ENCODE data around the gene STRN3.
"Not testable (repeated sequence)": the region's sequence is repeated elsewhere in the genome, so short reads cannot be mapped to it uniquely, and the experiment has no call there.

STRN3 gene, protein sequence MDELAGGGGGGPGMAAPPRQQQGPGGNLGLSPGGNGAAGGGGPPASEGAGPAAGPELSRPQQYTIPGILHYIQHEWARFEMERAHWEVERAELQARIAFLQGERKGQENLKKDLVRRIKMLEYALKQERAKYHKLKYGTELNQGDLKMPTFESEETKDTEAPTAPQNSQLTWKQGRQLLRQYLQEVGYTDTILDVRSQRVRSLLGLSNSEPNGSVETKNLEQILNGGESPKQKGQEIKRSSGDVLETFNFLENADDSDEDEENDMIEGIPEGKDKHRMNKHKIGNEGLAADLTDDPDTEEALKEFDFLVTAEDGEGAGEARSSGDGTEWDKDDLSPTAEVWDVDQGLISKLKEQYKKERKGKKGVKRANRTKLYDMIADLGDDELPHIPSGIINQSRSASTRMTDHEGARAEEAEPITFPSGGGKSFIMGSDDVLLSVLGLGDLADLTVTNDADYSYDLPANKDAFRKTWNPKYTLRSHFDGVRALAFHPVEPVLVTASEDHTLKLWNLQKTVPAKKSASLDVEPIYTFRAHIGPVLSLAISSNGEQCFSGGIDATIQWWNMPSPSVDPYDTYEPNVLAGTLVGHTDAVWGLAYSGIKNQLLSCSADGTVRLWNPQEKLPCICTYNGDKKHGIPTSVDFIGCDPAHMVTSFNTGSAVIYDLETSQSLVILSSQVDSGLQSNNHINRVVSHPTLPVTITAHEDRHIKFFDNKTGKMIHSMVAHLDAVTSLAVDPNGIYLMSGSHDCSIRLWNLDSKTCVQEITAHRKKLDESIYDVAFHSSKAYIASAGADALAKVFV

DNA sequence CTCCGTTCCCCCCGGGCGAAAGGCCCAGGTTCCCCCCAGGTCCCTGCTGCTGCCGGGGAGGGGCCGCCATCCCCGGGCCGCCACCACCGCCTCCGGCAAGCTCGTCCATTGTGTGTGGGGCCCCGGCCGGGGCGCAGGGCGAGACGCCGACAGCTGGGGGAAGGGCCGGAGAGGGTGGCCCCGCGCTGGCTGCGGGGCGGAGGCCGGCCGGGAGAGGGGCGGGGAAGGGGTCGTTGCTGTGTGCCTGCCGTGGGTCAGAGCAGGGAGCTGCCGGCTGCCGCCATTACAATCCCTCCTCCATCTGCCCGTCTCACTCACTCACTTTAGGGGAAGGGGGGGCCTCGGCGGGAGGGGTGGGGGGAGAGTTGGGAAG is at the start of gene STRN3:
Gene STRN3, minus strand, starts transcription at position 303 of the 373 bp plus-strand sequence. Its CDS starts 194 bp downstream, at position 109.
- DNase-seq, result no peak

- no peak for DNase-seq
Measured at GRCh38 chr14:31075144-31075543, 49.0 kb upstream of the STRN3 start.

DNA sequence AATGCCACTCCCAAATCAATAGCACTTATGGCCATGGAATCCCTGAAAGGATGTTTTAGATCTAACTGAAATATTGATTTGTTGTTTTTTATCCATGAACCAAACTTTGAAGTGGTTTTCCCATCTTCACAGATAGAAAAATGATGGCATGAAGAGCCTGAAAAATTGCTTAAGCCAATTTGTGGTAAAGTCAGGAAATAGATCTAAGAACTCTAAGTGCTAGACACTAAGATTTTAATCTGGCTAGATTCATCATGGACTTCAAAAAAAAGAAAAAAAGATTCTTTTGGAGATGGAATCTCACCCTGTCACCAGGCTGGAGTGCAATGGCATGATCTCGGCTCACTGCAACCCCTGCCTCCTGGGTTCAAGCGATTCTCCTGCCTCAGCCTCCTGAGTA is 45.0 kb upstream of the STRN3 start:
- DNase-seq, result no peak

GRCh38 chr14:31070431-31070830 is 44.3 kb upstream of the STRN3 start:
- DNase-seq, result no peak

- DNase-seq, result no peak
Measured at GRCh38 chr14:31069343-31069742, 43.2 kb upstream of the STRN3 start.

DNA sequence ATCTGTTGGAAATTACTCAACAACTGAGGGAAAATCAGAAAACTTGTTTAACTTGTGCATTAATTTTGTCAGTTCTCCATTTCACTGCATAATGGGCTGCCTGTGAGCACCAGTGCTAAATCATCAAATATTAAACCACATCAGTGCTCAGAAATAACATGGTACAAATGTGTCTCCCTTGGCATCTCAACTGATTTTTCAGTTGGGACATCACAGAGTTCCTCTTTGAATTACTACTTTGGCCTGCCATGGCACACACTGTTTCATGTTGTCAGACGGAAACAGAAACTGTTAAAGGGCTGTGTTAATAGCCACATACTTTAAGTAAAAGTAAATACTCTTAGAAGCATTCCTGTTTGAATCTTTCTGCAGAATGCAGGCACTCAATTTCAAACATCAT is 42.1 kb upstream of the STRN3 start:
- no peak for DNase-seq

GRCh38 chr14:31062908-31063307 is 36.7 kb upstream of the STRN3 start:
- not testable (repeated sequence) for DNase-seq

GRCh38 chr14:31060253-31060875 is 34.2 kb upstream of the STRN3 start:
- no peak for DNase-seq

DNA sequence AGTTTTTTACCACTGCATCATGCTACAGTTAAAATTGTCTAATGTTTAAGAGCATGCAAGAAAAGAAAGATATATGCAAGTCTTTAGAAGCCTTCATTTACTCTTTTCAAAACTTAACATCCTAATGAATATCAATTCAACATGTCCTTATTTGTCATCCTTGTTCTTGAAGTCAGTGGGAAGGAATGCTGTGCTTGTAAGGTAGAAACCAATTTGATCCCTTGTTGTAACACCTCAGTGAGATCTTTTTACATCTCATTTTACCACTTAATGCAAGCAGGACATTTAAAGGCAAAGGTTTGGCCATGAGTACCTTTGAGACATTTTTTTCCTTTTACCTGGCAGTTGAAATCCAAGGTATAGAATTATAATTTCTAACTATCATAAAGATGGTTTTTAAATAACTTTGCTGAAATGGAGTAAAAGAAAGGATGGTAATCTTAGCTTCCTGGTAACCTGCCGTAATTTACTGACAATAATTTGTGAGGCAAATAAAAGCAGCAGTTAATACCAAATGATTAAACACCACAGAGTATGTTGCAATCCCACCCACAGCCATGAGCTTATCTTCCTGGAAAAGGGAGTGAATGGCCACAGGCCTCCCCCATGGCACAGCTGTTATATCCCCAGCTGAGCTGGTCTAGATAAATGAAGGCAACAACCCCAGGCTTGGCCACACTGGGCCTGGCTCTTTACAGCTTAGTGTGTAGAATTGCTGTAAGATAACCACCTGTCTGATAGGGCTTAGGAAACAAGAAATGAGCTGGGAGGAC is 33.2 kb upstream of the STRN3 start:
- no peak for DNase-seq

GRCh38 chr14:31057701-31058364 is 31.7 kb upstream of the STRN3 start:
- no peak for DNase-seq

- DNase-seq, result no peak
Measured at GRCh38 chr14:31057035-31057434, 30.9 kb upstream of the STRN3 start.

GRCh38 chr14:31052905-31053586 is 26.9 kb upstream of the STRN3 start:
- not testable (repeated sequence) for DNase-seq

- DNase-seq, result no peak
Measured at GRCh38 chr14:31051511-31051910, 25.3 kb upstream of the STRN3 start.

DNA sequence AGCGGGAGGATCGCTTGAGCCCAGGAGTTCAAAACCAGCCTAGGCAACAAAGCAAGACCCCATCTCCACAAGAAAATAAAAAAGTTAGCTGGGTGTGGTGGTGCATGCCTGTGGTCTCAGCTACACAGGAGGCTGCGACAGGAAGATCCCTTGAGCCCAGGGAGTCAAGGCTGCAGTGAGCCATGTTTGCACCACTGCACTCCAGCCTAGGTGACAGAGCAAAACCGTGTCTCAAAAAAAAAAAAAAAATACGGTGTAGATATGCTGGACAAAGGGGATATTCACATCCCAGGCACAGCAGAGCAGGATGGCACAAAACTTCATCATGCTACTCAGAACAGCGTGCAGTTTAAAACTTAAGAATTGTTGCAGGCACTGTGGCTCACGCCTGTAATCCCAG is 24.8 kb upstream of the STRN3 start:
- DNase-seq, result no peak

DNA sequence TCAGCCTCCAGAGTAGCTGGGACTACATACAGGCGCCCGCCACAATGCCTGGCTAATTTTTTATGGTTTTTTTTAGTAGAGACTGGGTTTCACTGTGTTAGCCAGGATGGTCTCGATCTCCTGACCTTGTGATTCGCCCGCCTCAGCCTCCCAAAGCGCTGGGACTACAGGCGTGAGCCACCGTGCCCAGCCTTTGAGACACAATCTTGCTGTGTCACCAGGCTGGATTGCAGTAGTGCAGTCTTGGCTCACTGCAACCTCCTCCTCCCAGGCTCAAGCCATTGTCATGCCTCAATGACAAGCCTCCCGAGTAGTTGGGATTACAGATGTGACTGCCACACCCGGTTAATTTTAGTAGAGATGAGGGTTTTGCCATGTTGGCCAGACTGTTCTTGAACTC is 21.3 kb upstream of the STRN3 start:
- DNase-seq, result no peak

GRCh38 chr14:31045501-31046080 is 19.4 kb upstream of the STRN3 start:
- no peak for DNase-seq

- no peak for DNase-seq
Measured at GRCh38 chr14:31043379-31043778, 17.2 kb upstream of the STRN3 start.

DNA sequence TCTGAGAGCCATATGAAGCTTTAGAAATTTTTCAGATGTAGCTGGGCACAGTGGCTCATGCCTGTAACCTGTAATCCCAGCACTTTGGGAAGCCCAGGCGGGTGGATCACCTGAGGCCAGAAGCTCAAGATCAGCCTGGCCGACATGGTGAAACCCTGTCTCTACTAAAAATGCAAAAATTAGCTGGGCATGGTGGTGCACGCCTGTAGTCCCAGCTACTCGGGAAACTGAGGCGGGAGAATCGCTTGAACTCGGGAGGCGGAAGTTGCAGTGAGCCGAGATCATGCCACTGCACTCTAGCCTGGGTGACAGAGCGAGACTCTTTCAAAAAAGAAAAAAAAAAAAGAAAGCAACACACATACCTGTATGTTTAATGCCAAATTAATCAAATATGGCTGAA is 16.7 kb upstream of the STRN3 start:
- not testable (repeated sequence) for DNase-seq

DNA sequence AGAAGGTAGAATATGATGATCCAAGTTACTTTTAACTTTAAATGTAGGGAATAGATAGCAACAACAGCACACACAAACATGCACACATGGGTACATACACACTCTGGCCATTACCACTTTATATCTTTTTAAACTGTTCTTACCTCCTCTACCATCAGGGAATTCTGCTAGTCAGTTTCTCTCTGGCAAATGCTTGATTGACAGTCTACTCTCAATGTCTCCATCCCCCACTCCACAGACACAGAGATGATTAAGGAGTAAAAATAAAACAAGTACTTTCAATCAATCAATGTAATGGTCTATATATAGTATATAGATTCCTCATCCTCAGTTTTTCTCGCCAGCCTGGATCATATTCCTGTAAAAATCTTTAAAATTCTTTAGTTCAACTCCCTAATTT is 16.1 kb upstream of the STRN3 start:
- DNase-seq, result no peak

GRCh38 chr14:31038521-31039166 is 12.5 kb upstream of the STRN3 start:
- DNase-seq, result no peak

- no peak for DNase-seq
Measured at GRCh38 chr14:31037709-31038221, 11.6 kb upstream of the STRN3 start.
